GM19395 (cell line): Measurements from ENCODE around the gene C12orf42.
"Not testable (repeated sequence)": the region's sequence is repeated elsewhere in the genome, so short reads cannot be mapped to it uniquely, and the experiment has no call there.

Source experiments
- ATAC-seq: cut with Tn5 transposase; IDR thresholded peaks from one replicate; pipeline ENCODE4 v1.9.1; 2021; ENCODE audit warnings: mild to moderate bottlenecking, moderate library complexity; ENCODE audit not compliant: unreplicated experiment

C12orf42 gene

GRCh38 chr12:103498990-103499389, 3.2 kb upstream of the C12orf42 start:
- no peak for ATAC-seq

- peak; percentile 41 for ATAC-seq
Measured at GRCh38 chr12:103494734-103495468, 867 bp downstream of the C12orf42 start.

- no peak for ATAC-seq
Measured at GRCh38 chr12:103494051-103494733, 1.6 kb downstream of the C12orf42 start.

- no peak for ATAC-seq
Measured at GRCh38 chr12:103493199-103493598, 2.6 kb downstream of the C12orf42 start.

- ATAC-seq = no peak
Measured at GRCh38 chr12:103482365-103482764, 13.4 kb downstream of the C12orf42 start.

- no peak for ATAC-seq
Measured at GRCh38 chr12:103475073-103475472, 20.7 kb downstream of the C12orf42 start.

- ATAC-seq = no peak
Measured at GRCh38 chr12:103470664-103471063, 25.1 kb downstream of the C12orf42 start.

GRCh38 chr12:103469719-103470118, 26.0 kb downstream of the C12orf42 start:
- no peak for ATAC-seq

- no peak for ATAC-seq
Measured at GRCh38 chr12:103468837-103469236, 26.9 kb downstream of the C12orf42 start.

- peak; percentile 96 for ATAC-seq
Measured at GRCh38 chr12:103462675-103463074, 33.1 kb downstream of the C12orf42 start.

- ATAC-seq = no peak
Measured at GRCh38 chr12:103457471-103457870, 38.3 kb downstream of the C12orf42 start.

- no peak for ATAC-seq
Measured at GRCh38 chr12:103456006-103456405, 39.8 kb downstream of the C12orf42 start.

- peak; percentile 75 for ATAC-seq
Measured at GRCh38 chr12:103455020-103455763, 40.6 kb downstream of the C12orf42 start.

GRCh38 chr12:103444983-103445382, 50.8 kb downstream of the C12orf42 start:
- ATAC-seq = no peak

- ATAC-seq = peak; percentile 41
Measured at GRCh38 chr12:103442822-103443221, 52.9 kb downstream of the C12orf42 start.

GRCh38 chr12:103442182-103442555, 53.6 kb downstream of the C12orf42 start:
- no peak for ATAC-seq

- peak; percentile 98 for ATAC-seq
Measured at GRCh38 chr12:103441437-103442181, 54.2 kb downstream of the C12orf42 start.

GRCh38 chr12:103434165-103435105, 61.3 kb downstream of the C12orf42 start:
- ATAC-seq = not testable (repeated sequence)

GRCh38 chr12:103431950-103432349, 63.8 kb downstream of the C12orf42 start:
- no peak for ATAC-seq

GRCh38 chr12:103431387-103431786, 64.4 kb downstream of the C12orf42 start:
- ATAC-seq = no peak
